CD4-positive, alpha-beta memory T cell (primary cell): ENCODE results near the gene ZCCHC3. TPM values are rescaled to one million over a fixed set of nuclear protein-coding genes. Genes with fewer than 3 reads are reported as not detected.
A peak's percentile ranks its signal among the peaks of the same experiment; 100 is the strongest.

Experiments
- CTCF ChIA-PET: fragments of 350-600 bp; sonication (Branson Sonifier 250); formaldehyde crosslinking; loops from one replicate; lab custom pipeline; 2021; ENCODE audit warnings: inconsistent platforms; ENCODE audit not compliant: partially characterized antibody; lab: Charles Lee
- POLR2A ChIA-PET: fragments of 350-600 bp; sonication (Branson Sonifier 250); formaldehyde crosslinking; loops from one replicate; lab custom pipeline; 2021; ENCODE audit not compliant: partially characterized antibody; lab: Charles Lee
- DNase-seq, 5 donors: peaks; one replicate each; pipeline versions ENCODE4 v3.0.0 to v3.0.0-alpha.2; 2020 to 2022; ENCODE audit warnings: mixed read lengths in 1 of 5
- H3K27ac ChIP-seq: one replicate; pipeline ENCODE4 v1.7.0; 2013; ENCODE audit warnings: low read depth, low read length
- H3K27me3 ChIP-seq: 2 replicates; pipeline ENCODE4 v1.7.0; 2013; ENCODE audit warnings: mild to moderate bottlenecking, low read length, moderate library complexity; ENCODE audit not compliant: insufficient read depth
- H3K36me3 ChIP-seq: 2 replicates; pipeline ENCODE4 v1.7.0; 2013; ENCODE audit warnings: mild to moderate bottlenecking, low read length, moderate library complexity; ENCODE audit not compliant: insufficient read depth
- H3K4me1 ChIP-seq: 2 replicates; pipeline ENCODE4 v1.7.0; 2013; ENCODE audit warnings: mild to moderate bottlenecking, low read length, moderate library complexity; ENCODE audit not compliant: insufficient read depth
- H3K4me3 ChIP-seq, 2 donors: one replicate each; pipeline ENCODE4 v1.7.0; 2013; ENCODE audit warnings: low read length in 2 of 2, mild to moderate bottlenecking in 1 of 2
- H3K9me3 ChIP-seq, 2 donors: one replicate each; pipeline ENCODE4 v1.7.0; 2013; ENCODE audit warnings: low read length in 2 of 2, control low read depth in 1 of 2; ENCODE audit not compliant: control insufficient read depth in 1 of 2
- H3K27ac Mint-ChIP-seq, 7 donors: one replicate each; pipeline ENCODE4 v1.8.0; 2020 to 2021; ENCODE audit warnings: mixed read lengths in 7 of 7, mild to moderate bottlenecking in 6 of 7, inconsistent platforms in 3 of 7, moderate library complexity in 3 of 7
- H3K27me3 Mint-ChIP-seq, 2 donors: one replicate each; pipeline ENCODE4 v1.8.0; 2020 to 2021; ENCODE audit warnings: mixed read lengths in 2 of 2
- H3K36me3 Mint-ChIP-seq, 2 donors: one replicate each; pipeline ENCODE4 v1.8.0; 2020 to 2021; ENCODE audit warnings: mixed read lengths in 2 of 2, inconsistent platforms in 1 of 2, mild to moderate bottlenecking in 1 of 2
- H3K4me1 Mint-ChIP-seq, 4 donors: one replicate each; pipeline ENCODE4 v1.8.0; 2020 to 2021; ENCODE audit warnings: mixed read lengths in 4 of 4, mild to moderate bottlenecking in 1 of 4
- H3K4me3 Mint-ChIP-seq, 8 donors: one replicate each; pipeline ENCODE4 v1.8.0; 2020 to 2021; ENCODE audit warnings: mixed read lengths in 8 of 8, mild to moderate bottlenecking in 7 of 8, moderate library complexity in 6 of 8, inconsistent platforms in 3 of 8
- H3K9me3 Mint-ChIP-seq, 8 donors: one replicate each; pipeline ENCODE4 v1.8.0; 2020 to 2021; ENCODE audit warnings: mixed read lengths in 8 of 8, mild to moderate bottlenecking in 5 of 8, inconsistent platforms in 3 of 8, moderate library complexity in 1 of 8
- intact Hi-C: fragments of 100-400 bp; cut with micrococcal nuclease; formaldehyde crosslinking; loops from one replicate; pipeline ENCODE4 v1.15.1; 2023
- polyA plus RNA-seq, 2 donors: library from polyadenylated mRNA; unstranded; fragments of 300-500 nt; fragmentation: Illumina TruSeq; gene quantifications; one replicate each; pipeline ENCODE4 v1.2.3, GENCODE V29; 2021
- total RNA-seq, 2 experiments: library from RNA; stranded (reverse); gene quantifications; one replicate each; pipeline ENCODE4 v1.2.3, GENCODE V29; 2021

ZCCHC3 gene
- total and polyA plus RNA-seq, 4 experiments from 2014 or later: 5.8 to 29.8 (median 20.1) TPM

DNA sequence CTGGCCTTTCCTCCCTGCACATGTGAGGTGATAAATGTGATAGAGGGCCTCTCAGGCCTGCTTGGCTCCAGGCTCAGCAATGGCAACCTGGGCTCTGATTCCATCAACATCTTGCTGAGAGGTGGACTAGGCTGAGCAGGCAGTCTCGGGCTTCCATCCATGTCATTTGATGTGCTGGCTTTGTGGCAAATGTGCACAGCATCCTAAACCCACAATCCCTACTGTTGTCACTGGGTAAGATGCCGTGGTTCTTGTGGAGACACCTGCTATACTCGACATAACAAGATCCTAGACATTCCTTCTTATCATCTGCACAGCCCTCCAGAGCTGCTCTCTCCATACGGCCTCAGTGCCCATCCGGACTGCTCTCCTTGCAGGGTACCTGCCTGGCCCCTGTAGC, 2.8 kb upstream of the ZCCHC3 start:
- no peak for DNase-seq
- Mint-ChIP-seq H3K27me3 (no peaks in the 10 kb centered on the region), H3K36me3 (peaks cover 0 to 13% of the 10 kb centered on the region in 2 donors), H3K4me3 (peak overlapping the region in 1 of 8 donors; percentile 21), H3K4me1 (peaks cover 24 to 38% (median 31%) of the 10 kb centered on the region in 4 donors), H3K9me3 (peaks cover 0 to 1% (median 0%) of the 10 kb centered on the region in 8 donors), H3K27ac (peak overlapping the region in 1 of 7 donors; percentile 47)
- ChIA-PET POLR2A (interaction anchor here (1.5 kb wide), 1 partner anchor 86 kb away, joined by 4 read pairs; the partner anchor contains the start of gene TRIB3), CTCF (interaction anchor here (1.0 to 1.1 kb wide), 2 partner anchors 16 to 40 kb away, joined by 3 read pairs; no protein-coding TSS in a partner anchor)
- H3K9me3 ChIP-seq: no peaks in the 10 kb centered on the region
- no peaks in the 10 kb centered on the region for H3K27me3 ChIP-seq
- no peaks in the 10 kb centered on the region for H3K36me3 ChIP-seq
- no peak overlapping the region for H3K27ac ChIP-seq
- peaks cover 34% of the 10 kb centered on the region for H3K4me1 ChIP-seq
- intact Hi-C loops: loop anchor here (5.0 kb wide), 1 partner anchor 248 kb away; the partner anchor contains the start of gene CSNK2A1
- H3K4me3 ChIP-seq: no peak overlapping the region

DNA sequence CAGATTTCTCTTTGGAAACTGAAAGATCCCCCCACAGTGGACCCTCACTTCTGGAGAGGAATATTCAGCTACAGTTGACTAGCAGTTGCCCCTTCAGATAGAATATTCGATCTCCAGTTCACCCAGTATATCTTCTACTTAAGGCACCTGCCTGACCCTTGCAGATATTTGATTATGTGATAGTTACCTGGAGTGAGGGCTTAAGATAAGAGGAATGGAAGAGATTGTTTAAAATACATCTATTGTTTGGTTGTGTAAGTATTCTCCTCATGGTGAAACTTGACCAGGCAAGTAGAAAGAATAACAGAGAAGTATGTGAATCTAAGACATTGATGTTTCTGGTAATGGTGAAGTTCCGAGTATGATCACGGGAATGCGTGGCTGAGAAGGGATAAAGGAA, 1.6 kb upstream of the ZCCHC3 start:
- H3K9me3 ChIP-seq: no peaks in the 10 kb centered on the region
- Mint-ChIP-seq H3K9me3 (no peaks in the 10 kb centered on the region), H3K4me3 (peak overlapping the region; percentile 63 to 95 (median 78)), H3K4me1 (peaks cover 29 to 50% (median 36%) of the 10 kb centered on the region in 4 donors), H3K27me3 (no peaks in the 10 kb centered on the region), H3K27ac (peak overlapping the region in 5 of 7 donors; percentile 24 to 99 (median 55)), H3K36me3 (peaks cover 3 to 21% of the 10 kb centered on the region in 2 donors)
- CTCF ChIA-PET: interaction anchor here (3.2 kb wide), 1 partner anchor 30 kb away, joined by 12 read pairs; no protein-coding TSS in a partner anchor
- no peak for DNase-seq
- peaks cover 38% of the 10 kb centered on the region for H3K4me1 ChIP-seq
- POLR2A ChIA-PET: interaction anchor here (1.6 to 5.4 kb wide), 2 partner anchors 29 to 167 kb away, joined by 5 to 112 read pairs; partner anchors contain the start of genes SOX12 and TBC1D20
- H3K36me3 ChIP-seq: no peaks in the 10 kb centered on the region
- no peaks in the 10 kb centered on the region for H3K27me3 ChIP-seq
- no peak overlapping the region for H3K27ac ChIP-seq
- no peak overlapping the region for H3K4me3 ChIP-seq
- intact Hi-C loops: loop anchor here (5.0 kb wide), 1 partner anchor 246 kb away; the partner anchor contains the start of gene CSNK2A1

DNA sequence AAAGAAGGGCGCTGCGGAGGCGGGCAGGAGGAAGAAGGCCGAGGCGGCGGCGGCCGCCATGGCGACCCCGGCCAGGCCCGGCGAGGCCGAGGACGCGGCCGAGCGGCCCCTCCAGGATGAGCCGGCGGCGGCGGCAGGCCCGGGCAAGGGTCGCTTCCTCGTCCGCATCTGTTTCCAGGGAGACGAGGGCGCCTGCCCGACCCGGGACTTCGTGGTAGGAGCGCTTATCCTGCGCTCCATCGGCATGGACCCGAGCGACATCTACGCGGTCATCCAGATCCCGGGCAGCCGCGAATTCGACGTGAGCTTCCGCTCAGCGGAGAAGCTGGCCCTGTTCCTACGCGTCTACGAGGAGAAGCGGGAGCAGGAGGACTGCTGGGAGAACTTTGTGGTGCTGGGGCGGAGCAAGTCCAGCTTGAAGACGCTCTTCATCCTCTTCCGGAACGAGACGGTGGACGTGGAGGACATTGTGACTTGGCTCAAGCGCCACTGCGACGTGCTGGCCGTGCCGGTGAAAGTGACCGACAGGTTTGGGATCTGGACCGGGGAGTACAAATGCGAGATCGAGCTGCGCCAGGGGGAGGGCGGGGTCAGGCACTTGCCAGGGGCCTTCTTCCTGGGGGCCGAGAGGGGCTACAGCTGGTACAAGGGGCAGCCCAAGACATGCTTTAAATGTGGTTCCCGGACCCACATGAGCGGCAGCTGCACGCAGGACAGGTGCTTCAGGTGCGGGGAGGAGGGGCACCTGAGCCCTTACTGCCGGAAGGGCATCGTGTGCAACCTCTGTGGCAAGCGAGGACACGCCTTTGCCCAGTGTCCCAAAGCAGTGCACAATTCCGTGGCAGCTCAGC, 780 bp downstream of the ZCCHC3 start:
- Mint-ChIP-seq H3K27ac (peak overlapping the region; percentile 97 to 99 (median 99)), H3K36me3 (peaks cover 3 to 25% of the 10 kb centered on the region in 2 donors), H3K9me3 (no peaks in the 10 kb centered on the region), H3K27me3 (no peaks in the 10 kb centered on the region), H3K4me3 (peak overlapping the region; percentile 97 to 100 (median 98)), H3K4me1 (peaks cover 28 to 51% (median 37%) of the 10 kb centered on the region in 4 donors)
- intact Hi-C loops: loop anchor here (1.0 to 5.0 kb wide), 2 partner anchors 27 to 244 kb away; partner anchors contain the start of genes CSNK2A1 and SOX12
- Histone ChIP-seq H3K36me3 (no peaks in the 10 kb centered on the region), H3K4me1 (peaks cover 33% of the 10 kb centered on the region), H3K27ac (peak overlapping the region; percentile 85), H3K27me3 (no peaks in the 10 kb centered on the region), H3K4me3 (peak overlapping the region; percentile 67 to 94), H3K9me3 (no peaks in the 10 kb centered on the region)
- DNase-seq: peak; percentile 42 to 65 (median 43)
- ChIA-PET POLR2A (interaction anchor here (0.7 to 5.4 kb wide), 7 partner anchors 12 to 245 kb away, joined by 3 to 112 read pairs (median 11); partner anchors contain the start of genes CSNK2A1, SOX12 and TRIB3), CTCF (interaction anchor here (2.1 to 3.8 kb wide), 4 partner anchors 22 to 32 kb away, joined by 6 to 18 read pairs (median 14); partner anchors contain the start of gene SOX12)

DNA sequence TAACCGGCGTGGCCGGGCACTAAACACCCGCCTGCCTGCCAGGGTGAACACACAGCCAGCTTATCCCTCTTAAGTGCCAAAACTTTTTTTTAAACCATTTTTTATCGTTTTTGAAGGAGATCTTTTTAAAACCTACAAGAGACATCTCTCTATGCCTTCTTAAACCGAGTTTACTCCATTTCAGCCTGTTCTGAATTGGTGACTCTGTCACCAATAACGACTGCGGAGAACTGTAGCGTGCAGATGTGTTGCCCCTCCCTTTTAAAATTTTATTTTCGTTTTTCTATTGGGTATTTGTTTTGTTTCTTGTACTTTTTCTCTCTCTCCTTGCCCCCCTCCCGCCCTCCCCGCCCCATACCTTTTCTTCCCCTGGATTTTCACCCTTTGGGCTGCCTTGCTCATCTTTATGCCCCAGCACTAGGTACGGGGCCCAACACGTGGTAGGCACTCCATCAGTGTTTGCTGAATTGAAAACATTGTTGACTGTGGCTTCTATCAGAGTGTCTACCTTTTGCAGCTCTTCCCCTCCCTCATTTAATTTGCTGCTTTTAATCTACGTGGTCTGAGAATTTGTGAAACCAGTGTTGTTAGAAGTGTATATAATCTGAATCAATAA, 1.5 kb downstream of the ZCCHC3 start:
- H3K27me3 ChIP-seq: no peaks in the 10 kb centered on the region
- CTCF ChIA-PET: interaction anchor here (2.1 to 3.8 kb wide), 4 partner anchors 22 to 33 kb away, joined by 6 to 18 read pairs (median 14); partner anchors contain the start of gene SOX12
- Mint-ChIP-seq H3K4me1 (peaks cover 28 to 51% (median 37%) of the 10 kb centered on the region in 4 donors), H3K4me3 (peak overlapping the region; percentile 97 to 100 (median 98)), H3K27me3 (no peaks in the 10 kb centered on the region), H3K36me3 (peaks cover 3 to 25% of the 10 kb centered on the region in 2 donors), H3K27ac (peak overlapping the region; percentile 97 to 99 (median 99)), H3K9me3 (no peaks in the 10 kb centered on the region)
- no peaks in the 10 kb centered on the region for H3K9me3 ChIP-seq
- no peaks in the 10 kb centered on the region for H3K36me3 ChIP-seq
- POLR2A ChIA-PET: interaction anchor here (0.7 to 5.4 kb wide), 7 partner anchors 11 to 245 kb away, joined by 3 to 112 read pairs (median 11); partner anchors contain the start of genes CSNK2A1, SOX12 and TRIB3
- intact Hi-C loops: loop anchor here (5.0 kb wide), 1 partner anchor 243 kb away; the partner anchor contains the start of gene CSNK2A1
- H3K27ac ChIP-seq: peak overlapping the region; percentile 85
- H3K4me1 ChIP-seq: peaks cover 33% of the 10 kb centered on the region
- peak overlapping the region; percentile 67 to 94 for H3K4me3 ChIP-seq
- DNase-seq: no peak

DNA sequence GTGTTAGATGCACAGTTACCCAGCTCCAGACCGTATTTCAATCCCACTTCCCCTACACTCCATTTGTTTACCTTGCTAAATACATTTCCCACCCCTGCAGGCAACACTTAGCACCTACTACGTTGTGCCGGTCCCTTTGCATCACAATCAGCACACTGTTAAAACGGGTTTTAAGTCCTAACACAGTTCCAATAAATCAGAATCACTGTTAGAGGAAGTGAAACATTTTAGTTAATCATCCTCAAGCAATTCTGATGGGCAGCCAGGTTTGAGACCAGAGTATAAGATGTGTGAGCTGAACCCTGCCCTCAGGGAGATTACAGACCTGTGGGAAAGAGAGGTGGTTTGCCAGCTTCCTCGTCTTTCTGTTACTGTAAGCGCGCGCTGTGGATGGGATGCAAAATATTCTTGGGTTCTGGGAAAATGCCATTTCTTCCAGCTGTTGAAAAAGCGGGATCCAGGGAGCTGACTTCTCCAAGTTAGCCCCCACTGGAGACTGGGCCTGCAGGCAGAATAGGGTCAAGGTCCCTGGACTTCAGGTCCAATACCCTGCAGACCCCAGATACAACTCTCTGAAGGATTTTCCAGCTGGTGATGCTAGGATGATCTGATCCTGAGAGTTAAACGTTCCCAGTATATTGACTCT, 3.1 kb downstream of the ZCCHC3 start:
- Histone ChIP-seq H3K27ac (no peak overlapping the region), H3K4me1 (peaks cover 33% of the 10 kb centered on the region), H3K4me3 (no peak overlapping the region), H3K27me3 (no peaks in the 10 kb centered on the region), H3K9me3 (no peaks in the 10 kb centered on the region), H3K36me3 (no peaks in the 10 kb centered on the region)
- Mint-ChIP-seq H3K36me3 (peaks cover 3 to 25% of the 10 kb centered on the region in 2 donors), H3K27ac (peak overlapping the region; percentile 9 to 86 (median 66)), H3K4me3 (peak overlapping the region; percentile 20 to 77 (median 44)), H3K9me3 (no peaks in the 10 kb centered on the region), H3K27me3 (no peaks in the 10 kb centered on the region), H3K4me1 (peaks cover 28 to 51% (median 37%) of the 10 kb centered on the region in 4 donors)
- intact Hi-C loops: no loop called here
- no peak for DNase-seq
- ChIA-PET CTCF (interaction anchor here (2.1 to 3.8 kb wide), 3 partner anchors 20 to 30 kb away, joined by 6 to 18 read pairs (median 16); partner anchors contain the start of gene SOX12), POLR2A (interaction anchor here (0.8 to 5.4 kb wide), 2 partner anchors 24 kb away, joined by 3 to 112 read pairs; partner anchors contain the start of gene SOX12)
